Right hindlimb (tissue), 1 donor: ENCODE data around the gene EVI5L.

Experiments used
- DNase-seq: peaks from one replicate; pipeline ENCODE4 v3.0.0-alpha.2; 2018

EVI5L gene

DNA sequence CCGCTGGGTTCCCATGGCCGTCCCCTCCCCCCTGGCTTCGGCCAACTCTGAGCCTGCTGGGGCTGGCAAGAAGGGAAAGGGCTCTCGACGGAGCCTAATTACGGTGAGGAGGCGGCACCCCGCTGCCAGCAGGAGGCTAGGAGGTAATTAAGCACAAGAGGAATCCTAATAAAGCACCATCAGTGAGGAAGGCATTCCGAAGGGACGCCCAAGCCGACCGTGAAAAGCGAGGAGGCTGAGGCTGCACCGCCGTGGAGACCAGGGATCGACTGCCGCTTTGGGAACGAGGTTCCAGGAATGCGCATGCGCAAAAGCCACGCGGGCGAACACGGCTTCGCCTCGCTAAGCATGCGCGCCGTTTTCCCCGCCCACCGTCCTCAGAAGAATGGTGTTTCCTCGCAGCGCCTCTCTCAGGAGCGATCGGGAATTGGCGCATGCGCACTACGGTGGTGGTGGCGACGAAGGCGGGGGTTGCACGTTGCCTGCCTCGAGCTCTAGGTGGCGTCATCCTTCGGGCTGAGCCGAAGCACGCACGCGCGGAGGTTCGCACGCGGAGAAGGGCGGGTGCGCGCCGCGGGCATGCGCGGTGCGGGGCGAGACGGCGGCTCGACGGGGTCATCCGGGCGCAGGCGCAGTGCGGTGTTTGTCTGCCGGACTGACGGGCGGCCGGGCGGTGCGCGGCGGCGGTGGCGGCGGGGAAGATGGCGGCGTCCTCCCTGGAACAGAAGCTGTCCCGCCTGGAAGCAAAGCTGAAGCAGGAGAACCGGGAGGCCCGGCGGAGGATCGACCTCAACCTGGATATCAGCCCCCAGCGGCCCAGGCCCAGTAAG is 73.4 kb downstream of the EVI5L start, which contains the start of gene MAP2K7:
TSS of gene MAP2K7 (plus strand) at position 634 of the 830 bp plus-strand sequence. CDS start at position 702, 68 bp downstream.
- peak; percentile 100 for DNase-seq

DNA sequence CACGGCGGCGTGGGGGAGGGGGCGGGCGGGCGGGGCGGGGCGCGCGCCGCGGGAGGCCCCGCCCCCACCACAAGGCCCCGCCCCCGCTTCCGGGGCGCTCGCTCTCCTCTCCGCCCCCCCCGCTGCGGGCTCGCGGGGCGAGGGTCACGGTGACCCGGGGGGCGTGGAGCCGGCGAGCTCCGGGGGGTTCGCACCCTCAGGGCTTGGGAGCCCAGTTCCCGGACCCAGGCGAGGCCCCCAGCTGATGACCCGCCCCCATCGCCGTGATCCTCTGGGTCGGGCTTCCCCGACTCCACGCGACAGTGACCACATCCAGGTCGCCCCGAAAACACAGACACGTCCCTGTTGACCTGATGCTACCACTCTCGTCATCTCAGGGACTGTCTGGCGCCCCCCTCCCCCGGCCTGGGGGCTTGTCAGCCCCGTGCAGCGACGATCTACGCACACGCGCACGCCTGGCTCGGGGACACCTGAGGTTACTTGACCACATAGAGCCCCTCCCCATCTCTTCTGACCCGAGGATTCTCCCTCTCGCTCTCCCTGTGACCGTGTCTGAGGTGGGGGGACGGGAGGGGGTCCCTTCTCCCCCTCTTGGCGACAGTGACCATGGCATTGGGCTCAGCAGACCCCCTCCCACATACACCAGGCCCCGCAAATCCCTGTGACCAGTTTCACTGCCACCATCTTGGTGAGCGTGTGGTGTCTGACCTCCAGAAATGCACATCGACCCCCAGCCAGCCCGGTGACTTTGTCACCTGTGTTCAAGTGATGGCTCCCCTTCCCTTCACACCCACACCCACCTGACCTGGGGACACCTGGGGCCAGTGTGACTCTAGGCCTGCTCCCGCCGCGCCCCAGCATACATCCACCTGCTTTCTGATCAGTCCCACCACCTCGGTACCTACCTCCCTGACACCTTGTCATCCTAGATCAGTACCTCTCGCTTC is 74.3 kb downstream of the EVI5L start:
- peak; percentile 68 for DNase-seq

DNA sequence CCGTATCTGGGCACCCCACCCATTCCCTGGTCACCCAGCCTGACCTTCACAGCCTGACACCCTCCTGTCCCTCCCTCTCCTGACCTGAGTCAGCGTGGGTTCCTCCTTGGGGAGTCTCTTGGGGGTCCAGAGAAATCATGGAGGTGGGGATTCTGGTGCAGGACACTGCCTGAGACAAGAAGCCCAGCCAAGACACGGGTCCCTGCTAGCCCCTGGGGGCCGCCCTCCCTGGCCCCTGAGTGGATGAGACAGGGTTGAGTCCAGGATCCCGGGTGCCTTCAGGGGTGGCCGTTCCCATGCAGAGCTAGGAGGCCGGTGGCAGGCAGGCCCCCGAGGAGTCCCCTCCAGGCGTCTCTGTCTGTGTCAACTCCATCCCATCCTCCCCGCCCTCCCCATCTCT is 75.2 kb downstream of the EVI5L start:
- no peak for DNase-seq

DNA sequence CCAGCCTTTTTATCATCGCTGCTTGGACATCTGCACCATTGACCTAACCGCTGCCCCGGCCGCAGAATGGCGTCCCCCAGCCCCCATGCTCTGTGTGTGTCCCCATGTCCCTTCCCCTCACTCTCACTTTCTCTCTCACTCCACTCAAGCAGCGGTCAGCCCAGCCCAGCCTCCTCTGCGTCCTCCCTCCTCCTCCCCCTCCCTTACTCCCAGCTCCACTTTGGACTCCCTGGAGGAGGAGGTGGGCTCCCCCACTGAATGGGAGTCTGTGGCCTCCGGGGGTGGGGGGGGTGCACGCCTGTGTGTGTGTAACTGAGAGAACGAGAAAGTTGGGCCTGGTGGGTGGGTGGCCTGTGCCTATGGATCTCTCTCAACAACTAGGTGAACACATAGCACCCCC is 75.8 kb downstream of the EVI5L start:
- no peak for DNase-seq

DNA sequence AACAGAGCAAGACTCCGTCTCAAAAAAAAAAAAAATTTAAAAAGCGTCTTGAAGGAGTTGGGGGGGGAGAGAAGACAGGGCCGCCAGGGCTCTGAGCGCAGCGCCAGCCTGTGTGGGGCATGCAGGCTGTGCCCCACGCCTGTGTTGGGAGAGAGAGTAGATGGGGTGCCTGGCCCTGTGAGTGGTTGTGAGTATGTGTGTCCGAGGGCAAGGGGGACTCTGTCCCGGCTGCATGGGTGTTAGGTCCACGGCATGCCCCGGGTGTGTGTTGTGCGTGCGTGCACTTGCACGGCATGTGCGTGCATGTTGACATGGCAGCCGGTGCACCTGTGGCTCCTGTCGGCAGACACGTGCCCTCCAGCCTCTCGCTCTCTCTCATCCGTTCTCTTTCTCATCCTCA is 77.1 kb downstream of the EVI5L start:
- no peak for DNase-seq

DNA sequence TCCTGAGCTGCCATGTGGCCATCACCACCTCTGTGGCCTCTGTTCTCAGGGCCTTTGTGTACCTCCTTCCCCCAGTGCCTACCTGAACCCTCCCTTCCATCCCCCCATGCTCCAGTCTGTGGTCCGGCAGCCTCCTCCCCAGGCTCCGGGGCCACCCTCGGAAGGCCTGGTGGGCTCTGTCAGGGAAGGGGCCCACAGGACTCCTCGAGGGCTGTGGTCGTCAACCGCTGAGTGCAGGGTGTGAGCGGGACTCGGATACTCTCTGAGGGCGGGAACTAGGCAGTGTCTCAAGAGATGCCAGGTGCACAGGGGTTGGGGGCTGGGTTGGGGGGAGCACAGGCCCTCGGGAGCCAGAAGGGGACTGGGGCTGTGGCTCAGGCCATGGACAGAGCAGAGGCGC is 77.5 kb downstream of the EVI5L start:
- no peak for DNase-seq

DNA sequence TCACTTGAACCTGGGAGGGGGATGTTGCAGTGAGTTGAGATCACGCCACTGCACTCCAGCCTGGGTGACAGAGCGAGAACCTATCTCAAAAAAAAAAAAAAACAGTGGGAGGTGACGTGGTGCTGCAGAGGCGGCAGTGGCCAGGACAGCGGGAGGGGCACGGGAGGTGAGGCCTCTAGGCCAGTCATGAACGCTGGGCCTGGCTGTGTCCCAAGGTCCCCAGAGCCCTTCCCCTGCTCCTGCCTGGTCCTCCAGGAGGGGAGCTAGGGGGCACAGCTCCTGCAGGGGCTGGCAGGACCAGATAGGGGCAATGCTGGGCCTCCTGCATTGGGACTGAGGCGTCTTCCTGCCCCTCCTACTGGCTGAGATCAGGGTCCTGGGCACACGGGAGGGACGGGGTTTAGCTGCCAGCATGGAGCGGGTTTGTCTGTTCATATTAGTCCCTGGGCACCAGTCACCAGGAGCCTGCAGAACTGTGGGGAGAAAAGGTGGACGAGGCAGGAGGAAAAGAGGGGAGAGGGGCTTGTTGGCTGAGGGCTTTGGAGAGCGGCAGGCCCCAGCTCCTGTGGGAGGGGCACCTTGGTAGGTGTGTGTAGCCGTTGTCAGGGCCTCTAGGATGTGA is 78.2 kb downstream of the EVI5L start:
- DNase-seq, result no peak

DNA sequence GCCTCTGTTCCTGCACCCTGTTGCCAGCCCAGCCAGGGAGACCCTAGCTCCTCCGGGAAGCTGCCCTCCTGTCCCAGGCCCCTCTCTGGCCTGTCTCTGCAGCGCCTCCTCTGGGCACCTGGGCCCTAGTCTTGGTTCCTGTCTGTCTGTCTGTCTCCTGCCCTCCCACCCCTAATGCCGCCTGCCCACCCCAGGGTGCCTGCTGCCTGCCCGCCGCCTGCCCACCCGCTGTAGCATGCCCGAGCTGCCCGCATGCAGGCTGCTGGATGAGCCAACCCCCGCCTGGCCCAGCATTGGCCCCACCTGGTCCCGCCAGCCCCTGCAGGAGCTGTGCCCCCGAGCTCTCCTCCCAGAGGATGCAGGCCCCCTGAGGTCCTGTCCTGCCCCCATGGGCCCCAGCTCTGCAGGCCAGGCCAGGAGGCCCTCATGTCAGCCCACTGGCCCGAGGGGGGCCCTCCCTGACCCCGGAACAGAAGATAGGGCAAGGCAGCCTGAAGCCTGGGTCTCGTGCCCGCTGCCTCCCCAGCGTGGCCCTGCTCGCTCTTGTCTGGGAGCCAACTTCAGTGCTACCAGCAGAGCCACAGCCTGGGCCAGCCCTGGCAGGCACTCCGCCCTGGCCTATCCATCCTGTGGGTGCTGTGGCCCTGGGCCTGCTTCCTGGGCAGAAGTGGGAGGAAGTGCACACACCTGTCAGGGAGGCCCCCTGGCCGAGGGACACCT is 78.9 kb downstream of the EVI5L start:
- DNase-seq, result no peak

DNA sequence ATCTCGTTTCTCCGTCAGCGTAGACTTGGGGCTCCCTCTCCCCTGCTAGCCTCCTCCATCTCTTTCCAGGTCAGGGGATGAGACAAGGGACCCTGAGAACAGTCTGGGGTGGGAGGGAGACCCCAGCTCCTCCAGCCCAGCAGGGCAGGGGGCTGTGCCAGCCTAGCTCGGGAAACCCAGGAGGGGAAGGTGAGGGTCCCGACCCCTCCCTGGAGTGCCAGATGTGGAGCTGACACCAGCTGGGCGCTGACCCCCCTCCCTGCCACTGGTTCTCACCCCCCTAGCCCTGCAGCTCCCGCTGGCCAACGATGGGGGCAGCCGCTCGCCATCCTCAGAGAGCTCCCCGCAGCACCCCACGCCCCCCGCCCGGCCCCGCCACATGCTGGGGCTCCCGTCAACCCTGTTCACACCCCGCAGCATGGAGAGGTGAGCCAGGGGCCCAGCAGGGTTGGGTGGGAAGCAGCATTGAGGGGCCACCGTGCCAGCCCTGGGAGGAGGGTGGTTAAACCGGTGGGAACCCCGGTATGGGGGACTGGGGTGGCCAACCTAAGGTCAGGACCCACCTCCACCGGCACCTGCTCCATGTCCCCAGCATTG is 79.6 kb downstream of the EVI5L start:
- DNase-seq, result no peak

DNA sequence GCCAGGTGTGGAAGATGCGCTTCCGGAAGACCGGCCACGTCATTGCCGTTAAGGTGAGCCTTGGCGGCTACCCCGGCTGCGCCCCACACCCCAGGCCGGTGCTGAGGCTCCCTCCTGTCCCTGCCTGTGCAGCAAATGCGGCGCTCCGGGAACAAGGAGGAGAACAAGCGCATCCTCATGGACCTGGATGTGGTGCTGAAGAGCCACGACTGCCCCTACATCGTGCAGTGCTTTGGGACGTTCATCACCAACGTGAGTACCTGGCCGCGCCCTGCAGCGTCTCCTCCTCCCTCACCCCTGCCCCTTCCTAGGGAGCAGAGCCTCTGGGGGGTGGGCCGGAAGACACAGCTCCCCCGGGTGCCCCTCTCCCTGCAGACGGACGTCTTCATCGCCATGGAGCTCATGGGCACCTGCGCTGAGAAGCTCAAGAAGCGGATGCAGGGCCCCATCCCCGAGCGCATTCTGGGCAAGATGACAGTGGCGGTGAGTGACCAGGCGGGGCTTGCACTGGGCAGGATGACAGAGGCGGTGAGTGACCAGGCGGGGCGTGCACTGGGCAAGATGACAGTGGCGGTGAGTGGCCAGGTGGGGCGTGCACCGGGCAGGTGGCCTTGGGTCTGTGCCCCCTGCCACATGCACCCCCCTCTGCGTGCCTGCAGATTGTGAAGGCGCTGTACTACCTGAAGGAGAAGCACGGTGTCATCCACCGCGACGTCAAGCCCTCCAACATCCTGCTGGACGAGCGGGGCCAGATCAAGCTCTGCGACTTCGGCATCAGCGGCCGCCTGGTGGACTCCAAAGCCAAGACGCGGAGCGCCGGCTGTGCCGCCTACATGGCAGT is 80.5 kb downstream of the EVI5L start:
- no peak for DNase-seq

DNA sequence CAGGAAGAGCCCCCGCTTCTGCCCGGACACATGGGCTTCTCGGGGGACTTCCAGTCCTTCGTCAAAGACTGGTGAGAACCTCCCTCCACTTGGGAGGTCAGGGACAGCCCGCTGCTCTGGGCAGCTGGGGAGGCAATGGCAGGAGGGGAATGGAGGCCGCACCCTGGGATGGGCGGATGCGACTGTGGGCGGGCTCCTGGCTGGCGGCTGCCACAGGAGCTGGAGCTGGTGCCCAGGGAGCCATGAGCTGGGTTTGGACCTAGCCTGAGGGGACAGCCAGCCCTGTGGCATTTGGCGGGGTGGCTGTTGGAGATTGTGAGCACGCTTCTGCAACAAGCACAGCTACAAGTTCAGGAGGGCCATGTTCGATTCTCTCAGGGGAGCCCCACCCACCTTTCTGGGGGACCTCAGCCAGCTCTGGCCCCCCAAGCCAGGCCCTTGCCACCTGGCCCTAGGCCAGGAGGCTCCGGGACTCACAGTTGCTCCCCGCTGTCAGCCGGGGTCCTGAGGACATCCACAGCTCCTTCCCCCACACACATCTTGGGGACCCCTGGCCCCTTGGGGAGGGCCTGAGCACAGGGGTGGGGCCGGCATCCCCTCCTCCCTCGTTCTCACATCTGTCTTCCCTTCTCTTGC is 81.6 kb downstream of the EVI5L start:
- DNase-seq, result no peak

DNA sequence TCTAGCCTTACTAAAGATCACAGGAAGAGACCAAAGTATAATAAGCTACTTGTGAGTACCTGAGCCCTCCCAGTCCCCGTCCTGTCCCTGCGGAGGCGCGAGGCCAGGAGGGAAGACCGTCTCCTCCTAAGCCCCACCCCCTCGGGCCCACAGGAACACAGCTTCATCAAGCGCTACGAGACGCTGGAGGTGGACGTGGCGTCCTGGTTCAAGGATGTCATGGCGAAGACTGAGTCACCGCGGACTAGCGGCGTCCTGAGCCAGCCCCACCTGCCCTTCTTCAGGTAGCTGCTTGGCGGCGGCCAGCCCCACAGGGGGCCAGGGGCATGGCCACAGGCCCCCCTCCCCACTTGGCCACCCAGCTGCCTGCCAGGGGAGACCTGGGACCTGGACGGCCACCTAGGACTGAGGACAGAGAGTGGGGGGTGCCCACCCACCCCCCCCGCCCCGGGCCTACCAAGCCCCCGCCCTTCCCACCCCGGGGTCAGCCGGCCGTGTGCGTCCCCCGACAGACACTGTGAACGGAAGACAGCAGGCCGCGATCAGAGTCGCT is 82.2 kb downstream of the EVI5L start:
- DNase-seq, result no peak

DNA sequence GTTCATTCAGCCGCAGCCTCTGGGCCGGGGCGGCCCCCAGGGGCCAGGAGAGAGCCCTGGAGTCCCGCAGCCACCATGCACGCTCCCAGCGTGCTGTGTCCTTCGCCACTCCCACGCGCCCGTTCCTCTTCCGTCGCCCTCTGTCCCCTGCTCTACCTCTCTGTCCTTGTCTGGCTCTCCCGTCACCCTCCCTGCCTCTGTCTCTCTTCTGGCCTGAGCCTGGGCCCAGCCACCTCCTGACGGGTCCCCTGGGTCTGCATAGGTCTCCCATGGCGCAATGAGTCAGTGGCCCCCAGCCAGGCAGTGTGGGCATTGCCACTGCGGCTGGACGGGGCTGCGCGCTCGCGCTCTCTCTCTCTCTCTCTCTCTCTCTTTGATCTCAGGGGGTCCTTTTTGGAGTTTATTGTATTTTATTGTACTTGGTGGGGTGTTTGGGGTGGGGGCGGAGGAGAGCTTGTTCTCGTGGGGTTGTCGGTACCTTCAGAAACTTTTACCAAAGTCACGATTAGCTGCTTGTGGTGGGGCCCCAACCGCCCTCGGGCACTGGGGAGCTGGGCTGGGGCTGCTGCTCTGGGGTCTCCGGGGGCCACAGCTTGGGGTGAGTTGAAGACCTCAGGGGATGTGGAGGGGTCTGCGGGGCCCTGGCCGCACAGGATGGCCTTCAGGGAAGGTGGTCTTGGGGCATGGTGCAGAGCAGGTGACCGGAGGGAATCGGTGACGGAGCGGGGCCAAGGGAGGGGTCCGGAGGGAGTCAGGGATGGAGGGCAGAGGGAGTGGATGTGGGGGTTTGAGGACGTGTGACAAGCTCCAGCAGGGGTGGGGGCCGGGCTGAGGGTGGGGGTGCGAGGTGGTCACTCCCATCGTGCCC is 82.9 kb downstream of the EVI5L start:
- DNase-seq, result no peak

DNA sequence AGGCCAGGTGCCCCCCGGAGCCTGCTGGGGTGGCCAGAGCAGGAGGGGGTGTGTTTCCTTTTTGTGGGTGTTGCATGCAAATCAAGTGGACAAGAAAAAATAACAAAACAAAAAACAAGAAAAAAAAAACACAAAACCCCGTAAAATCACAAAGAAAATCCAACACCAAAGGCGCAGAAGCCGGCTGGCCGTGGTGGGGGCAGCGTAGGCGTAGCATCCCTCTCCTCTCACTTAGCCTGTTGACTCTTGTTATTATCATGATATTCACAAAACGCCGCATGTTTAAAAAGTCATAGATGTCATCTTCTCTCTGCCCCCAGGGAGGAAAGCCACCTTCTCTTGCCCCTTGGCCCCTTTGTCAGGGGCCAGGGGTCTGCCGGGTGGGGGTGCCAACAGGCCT is 83.6 kb downstream of the EVI5L start:
- no peak for DNase-seq

DNA sequence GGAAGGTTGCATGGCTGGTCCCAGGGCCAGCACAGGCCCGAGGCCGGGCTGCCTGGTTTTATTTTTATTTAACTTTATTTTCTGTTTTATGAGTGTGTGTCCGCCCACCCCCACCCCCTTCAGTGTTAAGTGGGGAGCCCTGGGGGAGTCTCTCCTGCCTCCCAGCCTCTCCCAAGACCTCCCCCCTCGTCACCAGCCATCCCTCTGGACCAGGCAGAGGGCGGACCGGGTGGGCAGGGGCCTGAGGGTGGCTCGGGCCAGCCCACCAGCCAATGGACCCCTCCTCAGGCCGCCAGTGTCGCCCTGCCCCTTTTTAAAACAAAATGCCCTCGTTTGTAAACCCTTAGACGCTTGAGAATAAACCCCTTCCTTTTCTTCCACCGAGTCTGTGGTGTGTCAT is 84.1 kb downstream of the EVI5L start:
- no peak for DNase-seq
